Measurements from ENCODE around the gene RXRG.

The RXRG gene

GRCh38 chr1:165355977-165356811 is 88.7 kb downstream of the RXRG start, which contains the start of gene LMX1A:
TSS of gene LMX1A (minus strand) at chr1:165356715. CDS start at chr1:165355559, 1,156 bp downstream.
- Mint-ChIP-seq H3K27ac (no peak within 1 kb of the TSS), H3K27me3 (peaks cover 97% of the 10 kb centered on the region), H3K4me3 (no peak within 1 kb of the TSS), H3K36me3 (no peaks in the 10 kb centered on the region), H3K4me1 (peaks cover 7% of the 10 kb centered on the region), H3K9me3 (no peaks in the 10 kb centered on the region)
- no peak for DNase-seq
- CTCF ChIA-PET: interaction anchor here (1.4 kb wide), 1 partner anchor 11 kb away, joined by 4 read pairs; no protein-coding TSS in a partner anchor

GRCh38 chr1:165355139-165355976 is 89.6 kb downstream of the RXRG start:
- CTCF ChIA-PET: interaction anchor here (1.6 kb wide), 1 partner anchor 13 kb away, joined by 9 read pairs; no protein-coding TSS in a partner anchor
- Mint-ChIP-seq H3K9me3 (no peaks in the 10 kb centered on the region), H3K4me1 (peaks cover 7% of the 10 kb centered on the region), H3K27me3 (peaks cover 99% of the 10 kb centered on the region), H3K4me3 (no peak overlapping the region), H3K27ac (no peak overlapping the region), H3K36me3 (no peaks in the 10 kb centered on the region)
- no peak for DNase-seq

DNA sequence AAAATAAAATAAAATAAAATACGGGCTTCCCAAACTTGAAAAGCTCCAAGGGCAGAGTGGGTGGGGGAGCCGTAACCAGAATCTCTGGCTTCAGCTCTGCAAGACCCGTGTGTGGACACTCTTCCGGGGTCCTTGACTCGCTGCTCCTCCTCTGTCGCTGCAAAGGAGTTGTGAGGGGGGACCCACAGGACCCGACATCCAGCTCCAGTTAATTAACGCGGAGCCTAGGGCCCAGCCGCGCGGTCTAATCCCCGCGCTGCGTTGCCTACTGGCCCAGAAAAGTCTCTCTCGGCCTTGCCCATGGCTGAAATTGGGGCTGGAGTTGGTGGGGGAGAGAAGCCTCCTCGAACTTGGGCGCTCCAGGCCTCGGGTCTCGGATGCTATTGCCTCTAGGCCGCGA is 90.2 kb downstream of the RXRG start:
- peaks cover 100% of the 10 kb centered on the region for H3K27me3 Mint-ChIP-seq
- CTCF ChIA-PET: interaction anchor here (1.6 kb wide), 1 partner anchor 13 kb away, joined by 9 read pairs; no protein-coding TSS in a partner anchor
- no peak overlapping the region for H3K4me3 Mint-ChIP-seq
- no peaks in the 10 kb centered on the region for H3K36me3 Mint-ChIP-seq
- no peak for DNase-seq
- no peak overlapping the region for H3K27ac Mint-ChIP-seq
- peaks cover 7% of the 10 kb centered on the region for H3K4me1 Mint-ChIP-seq
- no peaks in the 10 kb centered on the region for H3K9me3 Mint-ChIP-seq

GRCh38 chr1:165353731-165354671 is 90.9 kb downstream of the RXRG start:
- no peak for DNase-seq
- H3K27me3 Mint-ChIP-seq: peaks cover 95% of the 10 kb centered on the region
- peak overlapping the region; percentile 25 for H3K27ac Mint-ChIP-seq
- H3K4me1 Mint-ChIP-seq: peaks cover 7% of the 10 kb centered on the region
- H3K36me3 Mint-ChIP-seq: no peaks in the 10 kb centered on the region
- CTCF ChIA-PET: interaction anchor here (1.6 kb wide), 1 partner anchor 14 kb away, joined by 9 read pairs; no protein-coding TSS in a partner anchor
- no peaks in the 10 kb centered on the region for H3K9me3 Mint-ChIP-seq
- no peak overlapping the region for H3K4me3 Mint-ChIP-seq

- CTCF ChIA-PET: interaction anchor here (0.6 to 4.1 kb wide), 2 partner anchors 16 kb away, joined by 3 to 30 read pairs; no protein-coding TSS in a partner anchor
- H3K27ac Mint-ChIP-seq: peak overlapping the region; percentile 76
Measured at GRCh38 chr1:165352442-165353293, 92.3 kb downstream of the RXRG start.

DNA sequence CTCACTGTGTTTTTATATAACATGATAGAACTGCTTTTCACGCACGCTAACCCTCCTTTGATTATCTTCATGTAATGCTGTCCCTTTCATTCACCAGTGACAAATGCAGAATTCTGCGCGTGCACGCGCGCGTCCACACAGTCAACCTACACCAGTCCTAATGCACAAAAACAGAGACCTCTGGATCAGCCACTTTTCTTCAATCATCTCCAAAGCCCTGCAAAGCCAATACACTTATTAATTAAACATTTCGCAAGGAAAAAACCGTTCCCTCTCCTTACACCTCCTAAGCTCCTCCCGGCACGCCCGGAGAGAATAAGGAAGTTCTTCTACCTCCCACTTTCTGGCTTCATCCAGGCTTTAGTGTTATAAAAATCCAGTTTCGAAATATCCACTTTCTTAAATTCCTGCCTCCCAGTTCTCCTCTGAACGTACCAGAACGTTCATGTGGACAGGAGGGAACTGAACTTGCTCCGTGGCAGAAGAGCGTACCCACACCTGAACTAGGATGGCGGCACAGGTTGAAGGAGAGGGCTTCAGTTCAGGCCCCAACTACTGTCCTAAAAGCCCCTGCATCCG is 93.0 kb downstream of the RXRG start:
- no peaks in the 10 kb centered on the region for H3K36me3 Mint-ChIP-seq
- peaks cover 7% of the 10 kb centered on the region for H3K4me1 Mint-ChIP-seq
- H3K4me3 Mint-ChIP-seq: no peak overlapping the region
- H3K27me3 Mint-ChIP-seq: peaks cover 89% of the 10 kb centered on the region
- DNase-seq: no peak
- no peak overlapping the region for H3K27ac Mint-ChIP-seq
- CTCF ChIA-PET: interaction anchor here (0.6 to 4.1 kb wide), 3 partner anchors 15 to 887 kb away, joined by 3 to 30 read pairs (median 3); no protein-coding TSS in a partner anchor
- no peaks in the 10 kb centered on the region for H3K9me3 Mint-ChIP-seq

More at GRCh38 chr1:165352442-165353293, 92.3 kb downstream of the RXRG start:
- H3K27me3 Mint-ChIP-seq: peaks cover 91% of the 10 kb centered on the region
- no peaks in the 10 kb centered on the region for H3K9me3 Mint-ChIP-seq
- no peak for DNase-seq
- peaks cover 7% of the 10 kb centered on the region for H3K4me1 Mint-ChIP-seq
- H3K36me3 Mint-ChIP-seq: no peaks in the 10 kb centered on the region
- no peak overlapping the region for H3K4me3 Mint-ChIP-seq
